HepG2 (cell line): ENCODE data around the gene LECT2. TPM values are rescaled to one million over a fixed set of nuclear protein-coding genes. Genes with fewer than 3 reads are reported as not detected.

Source experiments
- ARID4A ChIP-seq: sonication (generic); formaldehyde crosslinking; IDR thresholded peaks from 2 replicates; pipeline ENCODE4 v1.5.0; 2020; ENCODE audit warnings: mild to moderate bottlenecking, missing genetic modification reagents, borderline replicate concordance
- ATF4 ChIP-seq, 2 experiments: fragments of 450-650 bp in 1 of 2; sonication (generic) in 1 of 2; formaldehyde crosslinking; IDR thresholded peaks; 2 replicates each; pipeline versions ENCODE4 v1.5.0 to v1.8.0; 2020 to 2022; ENCODE audit warnings: mild to moderate bottlenecking in 1 of 2, missing genetic modification reagents in 1 of 2
- ATF7-NPFF ChIP-seq: sonication (generic); formaldehyde crosslinking; IDR thresholded peaks from 2 replicates; pipeline ENCODE4 v1.8.1; 2023; ENCODE audit warnings: mild to moderate bottlenecking, low read depth, missing genetic modification reagents, moderate library complexity
- ELF1 ChIP-seq: sonication (generic); formaldehyde crosslinking; IDR thresholded peaks from 2 replicates; pipeline ENCODE4 v1.4.0; 2020; ENCODE audit warnings: missing genetic modification reagents
- KLF6 ChIP-seq: IDR thresholded peaks from 2 replicates; pipeline ENCODE4 v1.8.0; 2016; ENCODE audit warnings: missing biosample characterization, missing genetic modification reagents
- RBFOX2 ChIP-seq: fragments of 200-400 bp; formaldehyde crosslinking; IDR thresholded peaks from 2 replicates; pipeline ENCODE4 v1.6.1; 2017; ENCODE audit warnings: low read depth, mild to moderate bottlenecking, low read length
- TRAFD1 ChIP-seq: sonication (generic); formaldehyde crosslinking; IDR thresholded peaks from 2 replicates; pipeline ENCODE4 v1.5.1; 2020; ENCODE audit warnings: missing genetic modification reagents, mild to moderate bottlenecking, borderline replicate concordance
- ZNF331 ChIP-seq: sonication (generic); formaldehyde crosslinking; IDR thresholded peaks from 2 replicates; pipeline ENCODE4 v1.4.0; 2020; ENCODE audit warnings: missing genetic modification reagents
- ZNF34 ChIP-seq: sonication (generic); formaldehyde crosslinking; IDR thresholded peaks from 2 replicates; pipeline ENCODE4 v1.4.0; 2020; ENCODE audit warnings: mild to moderate bottlenecking, missing genetic modification reagents, borderline replicate concordance
- ZNF605 ChIP-seq: sonication (generic); formaldehyde crosslinking; IDR thresholded peaks from 2 replicates; pipeline ENCODE4 v1.8.0; 2022; ENCODE audit warnings: mild to moderate bottlenecking, missing genetic modification reagents
- ZNF770 ChIP-seq: sonication (generic); formaldehyde crosslinking; IDR thresholded peaks from 2 replicates; pipeline ENCODE4 v1.5.0; 2020; ENCODE audit warnings: mild to moderate bottlenecking, missing genetic modification reagents
- ZNF83 ChIP-seq: sonication (generic); formaldehyde crosslinking; IDR thresholded peaks from 2 replicates; pipeline ENCODE4 v1.4.0; 2020; ENCODE audit warnings: missing genetic modification reagents, mild to moderate bottlenecking, borderline replicate concordance
- ZNF891 ChIP-seq: sonication (generic); formaldehyde crosslinking; IDR thresholded peaks from 2 replicates; pipeline ENCODE4 v1.5.0; 2020; ENCODE audit warnings: mild to moderate bottlenecking, missing genetic modification reagents
- ZXDC ChIP-seq: sonication (generic); formaldehyde crosslinking; IDR thresholded peaks from 2 replicates; pipeline ENCODE4 v1.5.0; 2020; ENCODE audit warnings: mild to moderate bottlenecking, missing genetic modification reagents
- polyA plus RNA-seq, 8 experiments: library from polyadenylated mRNA; depleted of rRNA in 3 of 8; stranded (reverse) in 7 of 8; unstranded in 1 of 8; fragments of >200 nt; fragmentation: Illumina TruSeq in 4 of 8; extraction: Trizol in 4 of 8; gene quantifications; 2 replicates each; pipeline versions ENCODE4 v1.2.1 to v1.2.3, GENCODE V29; 2011 to 2016; ENCODE audit warnings: low read depth in 4 of 8, missing spikeins in 1 of 8, mixed read lengths in 1 of 8; ENCODE audit not compliant: insufficient read depth in 1 of 8
- total RNA-seq, 5 experiments: library from RNA; depleted of rRNA; stranded (reverse); fragments of >200 nt; fragmentation: Illumina TruSeq; extraction: Trizol; gene quantifications; 2 replicates each; pipeline ENCODE4 v1.2.3, GENCODE V29; 2016; ENCODE audit warnings: low read depth in 1 of 5

LECT2 gene
- total and polyA plus RNA-seq, 2 of the 13 experiments (the other 11 are each of a cell fraction or from before 2014, with no cell fraction given): not detected

- TF ChIP-seq ATF7-NPFF (CRISPR knock-in tag) (0 out of 2 replicates have a peak, but pooled peaks have one; percentile 29), ZNF83 (CRISPR knock-in tag) (0 out of 2 replicates have a peak, but pooled peaks have one; percentile 45), ZNF605 (CRISPR knock-in tag) (peak; percentile 27; the same call in 1 of the 2 replicates), RBFOX2 (peak; percentile 84), ARID4A (CRISPR knock-in tag) (peak; percentile 60; the same call in 1 of the 2 replicates), ZNF891 (CRISPR knock-in tag) (0 out of 2 replicates have a peak, but pooled peaks have one; percentile 18), ATF4 (CRISPR knock-in tag; IDR thresholded peaks at IDR 0.05) (peak in 1 of 2 experiments; percentile 26; a peak in 1 of 4 replicates), ZXDC (no peak), ELF1 (CRISPR knock-in tag) (peak; percentile 34), ZNF331 (CRISPR knock-in tag) (peak; percentile 41), ZNF34 (no peak), KLF6 (CRISPR knock-in tag) (peak; percentile 83), ZNF770 (CRISPR knock-in tag) (peak; percentile 60), TRAFD1 (CRISPR knock-in tag) (no peak)
Observed at GRCh38 chr5:135930029-135930948, 24.5 kb downstream of the LECT2 start (continued).
